PFSK-1 (cell line): ENCODE data around the gene IFT80.

Experiments
- FOXP2 ChIP-seq: optimal IDR thresholded peaks from 2 replicates; pipeline ENCODE3; 2011; ENCODE audit warnings: borderline replicate concordance, control low read depth, inconsistent platforms; ENCODE audit not compliant: insufficient read depth; ENCODE audit errors: extremely low read length, extremely low read depth
- POLR2AphosphoS5 ChIP-seq: IDR thresholded peaks from 2 replicates; pipeline ENCODE4 v1.6.1; 2012; ENCODE audit warnings: low read depth, mild to moderate bottlenecking, control low read depth, low read length, moderate library complexity
- REST ChIP-seq, 2 experiments: IDR thresholded peaks; 2 replicates each; pipeline versions ENCODE4 v1.6.1 to v1.8.0; 2011 to 2012; ENCODE audit warnings: low read depth in 2 of 2, low read length in 2 of 2, control low read depth in 1 of 2, inconsistent platforms in 1 of 2, mild to moderate bottlenecking in 1 of 2, moderate library complexity in 1 of 2; ENCODE audit not compliant: insufficient read depth in 1 of 2
- SIN3A ChIP-seq: IDR thresholded peaks from 2 replicates; pipeline ENCODE4 v1.6.1; 2012; ENCODE audit warnings: mild to moderate bottlenecking, low read length, moderate library complexity, borderline replicate concordance; ENCODE audit not compliant: insufficient read depth
- TAF1 ChIP-seq: IDR thresholded peaks from 2 replicates; pipeline ENCODE4 v1.6.1; 2012; ENCODE audit warnings: low read length, control low read depth, borderline replicate concordance; ENCODE audit not compliant: insufficient read depth

Gene IFT80

GRCh38 chr3:160401291-160402095 lies 2.5 kb upstream of the IFT80 start:
- TF ChIP-seq FOXP2 (no peak), SIN3A (no peak; the same call in 1 of the 2 replicates), REST (IDR thresholded peaks at IDR 0.05; ENCODE audit: insufficient read depth in 1 of 2, low read depth in 2 of 2, low read length in 2 of 2) (no peak), TAF1 (no peak), POLR2AphosphoS5 (no peak)

- no peak for TF ChIP-seq REST (IDR thresholded peaks at IDR 0.05; ENCODE audit: insufficient read depth in 1 of 2, low read depth in 2 of 2, low read length in 2 of 2)
- no peak for TF ChIP-seq TAF1
- no peak for TF ChIP-seq POLR2AphosphoS5
- no peak for TF ChIP-seq FOXP2
- no peak for TF ChIP-seq SIN3A
Observed at GRCh38 chr3:160400702-160401150, 1.7 kb upstream of the IFT80 start.

GRCh38 chr3:160400030-160400701 lies 1.1 kb upstream of the IFT80 start:
- TF ChIP-seq POLR2AphosphoS5 (no peak), TAF1 (no peak), FOXP2 (no peak), REST (IDR thresholded peaks at IDR 0.05; ENCODE audit: insufficient read depth in 1 of 2, low read depth in 2 of 2, low read length in 2 of 2) (no peak), SIN3A (no peak)

- no peak for TF ChIP-seq FOXP2
- TF ChIP-seq REST (IDR thresholded peaks at IDR 0.05; ENCODE audit: insufficient read depth in 1 of 2, low read depth in 2 of 2, low read length in 2 of 2) = no peak
- no peak for TF ChIP-seq SIN3A
- no peak for TF ChIP-seq POLR2AphosphoS5
- TF ChIP-seq TAF1 = no peak
Observed at GRCh38 chr3:160398820-160399124, 253 bp downstream of the IFT80 start.

GRCh38 chr3:160395297-160395696 lies 3.7 kb downstream of the IFT80 start:
- TF ChIP-seq SIN3A (no peak), FOXP2 (no peak), REST (IDR thresholded peaks at IDR 0.05; ENCODE audit: insufficient read depth in 1 of 2, low read depth in 2 of 2, low read length in 2 of 2) (no peak), POLR2AphosphoS5 (no peak), TAF1 (no peak)
